ENCODE results near the gene CGGBP1.

DNA sequence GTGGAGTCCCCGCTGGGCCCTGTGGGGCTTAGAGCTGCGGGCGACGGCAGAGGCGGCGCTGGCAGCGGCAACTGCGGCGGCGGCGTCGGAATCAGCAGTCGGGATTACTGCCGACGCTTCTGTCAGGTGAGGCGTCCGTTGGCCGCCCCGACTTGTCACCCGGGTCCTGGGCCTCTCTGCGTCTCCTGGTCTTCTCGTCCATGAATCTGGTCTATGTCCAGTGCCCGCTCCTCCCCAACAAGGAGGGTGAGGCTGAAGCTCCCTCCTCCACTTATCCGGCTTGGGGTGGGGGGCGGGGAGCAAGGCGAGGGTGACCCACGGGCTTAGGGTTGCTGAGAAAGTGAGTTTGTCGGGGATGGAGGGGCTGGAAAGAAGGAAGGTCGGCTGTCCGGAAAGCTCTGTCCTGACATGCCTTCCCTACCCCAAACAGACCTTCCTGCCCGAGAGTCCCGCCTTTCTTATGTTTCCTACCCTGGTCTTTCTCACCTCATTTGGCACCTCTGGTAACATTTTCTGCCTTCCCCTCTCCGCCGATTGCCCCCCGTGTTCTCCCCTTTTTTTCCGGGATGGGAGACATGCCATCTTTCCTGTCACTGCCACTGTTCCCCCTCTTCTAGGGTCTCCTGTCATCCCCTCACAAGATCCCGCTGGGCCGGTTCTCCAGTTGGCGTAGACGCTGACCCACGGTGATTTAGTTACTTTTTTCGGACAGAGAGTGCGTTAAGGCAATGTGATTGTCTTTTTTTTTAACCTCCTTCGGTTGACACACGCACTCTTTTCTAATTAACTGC is 770 bp upstream of the CGGBP1 start:
- TF ChIP-seq, protein P1, sequence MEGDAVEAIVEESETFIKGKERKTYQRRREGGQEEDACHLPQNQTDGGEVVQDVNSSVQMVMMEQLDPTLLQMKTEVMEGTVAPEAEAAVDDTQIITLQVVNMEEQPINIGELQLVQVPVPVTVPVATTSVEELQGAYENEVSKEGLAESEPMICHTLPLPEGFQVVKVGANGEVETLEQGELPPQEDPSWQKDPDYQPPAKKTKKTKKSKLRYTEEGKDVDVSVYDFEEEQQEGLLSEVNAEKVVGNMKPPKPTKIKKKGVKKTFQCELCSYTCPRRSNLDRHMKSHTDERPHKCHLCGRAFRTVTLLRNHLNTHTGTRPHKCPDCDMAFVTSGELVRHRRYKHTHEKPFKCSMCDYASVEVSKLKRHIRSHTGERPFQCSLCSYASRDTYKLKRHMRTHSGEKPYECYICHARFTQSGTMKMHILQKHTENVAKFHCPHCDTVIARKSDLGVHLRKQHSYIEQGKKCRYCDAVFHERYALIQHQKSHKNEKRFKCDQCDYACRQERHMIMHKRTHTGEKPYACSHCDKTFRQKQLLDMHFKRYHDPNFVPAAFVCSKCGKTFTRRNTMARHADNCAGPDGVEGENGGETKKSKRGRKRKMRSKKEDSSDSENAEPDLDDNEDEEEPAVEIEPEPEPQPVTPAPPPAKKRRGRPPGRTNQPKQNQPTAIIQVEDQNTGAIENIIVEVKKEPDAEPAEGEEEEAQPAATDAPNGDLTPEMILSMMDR (IDR thresholded peaks at IDR 0.05; ENCODE audit: borderline replicate concordance, extremely low read depth, low read length, poor library complexity, severe bottlenecking), result no peak
- TF ChIP-seq EZH2 (IDR thresholded peaks at IDR 0.05; ENCODE audit: borderline replicate concordance, low read depth, low read length, severe bottlenecking), result no peak

Measured in DND-41 (cell line).